ENCODE data around the gene CACNA1E.
"Not testable (repeated sequence)": the region's sequence is repeated elsewhere in the genome, so short reads cannot be mapped to it uniquely, and the experiment has no call there.

Gene CACNA1E

DNA sequence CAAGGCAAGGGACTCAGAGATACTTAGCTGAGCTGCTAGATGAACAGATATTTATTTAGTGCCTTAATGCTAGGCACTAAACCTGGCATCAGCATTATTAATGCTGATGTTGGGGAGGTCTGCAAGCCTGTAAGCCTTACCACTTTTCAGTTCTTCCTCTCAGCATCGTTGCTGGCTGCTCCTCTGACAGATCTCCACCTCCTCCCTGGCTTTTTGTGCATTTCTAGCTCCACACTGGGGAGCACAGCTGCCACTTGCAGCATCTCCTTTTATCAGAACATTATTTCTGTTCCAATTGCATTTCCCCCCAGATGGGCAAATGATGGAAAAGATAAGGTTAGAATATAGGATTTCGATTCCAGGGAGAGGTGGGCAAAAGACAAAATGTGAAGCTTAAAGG, 34.8 kb downstream of the CACNA1E start:
- DNase-seq: no peak

DNA sequence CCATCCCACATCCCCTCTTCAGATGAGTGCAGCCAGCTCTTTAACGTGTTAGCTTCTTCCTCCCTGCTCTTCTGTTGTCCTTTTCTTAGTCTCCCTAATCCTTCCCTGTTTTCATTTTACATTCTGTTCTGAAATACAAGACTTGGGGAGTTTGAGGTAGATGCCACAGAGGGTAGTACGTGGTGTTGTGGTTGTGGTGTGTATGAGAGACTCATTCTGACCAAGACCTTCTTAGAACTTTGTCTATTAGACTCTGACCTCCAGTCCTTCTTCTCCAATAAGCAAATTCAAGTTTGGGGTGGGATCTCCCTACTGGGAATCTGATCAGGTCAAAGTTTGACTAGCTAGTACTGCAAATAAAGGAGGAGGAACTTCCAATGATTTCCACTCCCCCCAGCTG, 39.5 kb downstream of the CACNA1E start:
- no peak for DNase-seq

DNA sequence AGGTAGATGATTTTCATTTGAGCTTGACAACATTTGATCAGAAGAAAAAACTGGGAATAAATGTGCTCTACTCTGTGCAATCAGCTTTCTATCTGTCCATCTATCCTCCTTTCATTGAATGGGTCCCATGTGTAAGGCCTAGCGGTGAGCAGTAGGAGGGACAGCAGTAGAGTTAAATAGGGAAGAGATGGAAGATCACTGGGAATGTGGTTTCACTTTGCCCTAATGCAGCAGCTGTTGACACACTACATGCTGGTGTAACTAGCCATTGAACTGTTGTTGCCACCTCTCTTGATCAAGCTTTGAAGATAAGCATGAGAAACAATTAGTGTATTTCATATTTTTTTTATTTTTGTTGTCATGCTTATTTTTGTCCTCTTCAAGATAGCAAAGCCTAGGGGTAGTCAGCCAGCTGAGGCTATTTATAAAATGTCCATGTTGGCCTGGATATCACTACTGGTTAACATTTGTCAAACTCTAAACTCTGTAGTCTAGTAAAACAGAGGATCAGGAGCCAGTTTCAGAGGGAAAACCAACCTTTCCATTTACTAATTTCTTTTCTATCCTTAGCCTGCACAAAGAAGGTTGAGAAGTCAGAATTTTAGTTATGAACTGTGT, 41.9 kb downstream of the CACNA1E start:
- no peak for DNase-seq

DNA sequence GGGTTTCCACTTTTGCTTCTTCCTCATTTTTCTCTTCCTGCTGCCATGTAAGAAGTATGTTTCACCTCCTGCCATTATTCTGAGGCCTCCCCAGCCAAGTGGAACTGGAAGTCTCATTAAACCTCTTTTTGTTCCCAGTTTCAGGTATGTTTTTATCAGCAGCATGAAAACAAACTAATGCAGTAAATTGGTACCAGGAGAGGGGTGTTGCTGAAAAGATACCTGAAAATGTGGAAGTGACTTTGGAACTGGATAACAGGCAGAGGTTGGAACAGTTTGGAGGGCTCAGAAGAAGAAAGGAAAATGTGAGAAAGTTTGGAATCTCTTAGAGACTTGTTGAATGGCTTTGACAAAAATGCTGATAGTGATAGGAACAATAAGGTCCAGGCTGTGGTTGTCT, 44.9 kb downstream of the CACNA1E start:
- not testable (repeated sequence) for DNase-seq

DNA sequence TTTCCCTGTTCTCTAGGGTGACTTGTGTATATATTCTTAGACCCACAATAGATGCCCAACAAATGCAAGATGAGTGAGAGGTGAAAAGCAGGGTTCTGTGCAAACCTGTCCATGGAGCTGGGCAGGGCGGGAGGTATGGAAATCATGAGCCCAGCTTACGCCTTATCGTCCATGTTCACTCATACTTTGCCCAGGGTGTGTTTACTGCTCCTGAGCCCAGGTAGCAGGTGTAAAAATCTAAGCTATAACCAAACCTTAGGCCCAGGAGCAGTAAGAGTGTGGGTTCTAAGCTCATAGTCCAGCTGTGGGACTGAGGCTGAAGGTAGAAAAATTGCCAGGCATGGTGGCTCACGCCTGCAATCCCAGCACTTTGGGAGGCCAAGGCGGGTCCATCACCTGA, 48.1 kb downstream of the CACNA1E start:
- no peak for DNase-seq

DNA sequence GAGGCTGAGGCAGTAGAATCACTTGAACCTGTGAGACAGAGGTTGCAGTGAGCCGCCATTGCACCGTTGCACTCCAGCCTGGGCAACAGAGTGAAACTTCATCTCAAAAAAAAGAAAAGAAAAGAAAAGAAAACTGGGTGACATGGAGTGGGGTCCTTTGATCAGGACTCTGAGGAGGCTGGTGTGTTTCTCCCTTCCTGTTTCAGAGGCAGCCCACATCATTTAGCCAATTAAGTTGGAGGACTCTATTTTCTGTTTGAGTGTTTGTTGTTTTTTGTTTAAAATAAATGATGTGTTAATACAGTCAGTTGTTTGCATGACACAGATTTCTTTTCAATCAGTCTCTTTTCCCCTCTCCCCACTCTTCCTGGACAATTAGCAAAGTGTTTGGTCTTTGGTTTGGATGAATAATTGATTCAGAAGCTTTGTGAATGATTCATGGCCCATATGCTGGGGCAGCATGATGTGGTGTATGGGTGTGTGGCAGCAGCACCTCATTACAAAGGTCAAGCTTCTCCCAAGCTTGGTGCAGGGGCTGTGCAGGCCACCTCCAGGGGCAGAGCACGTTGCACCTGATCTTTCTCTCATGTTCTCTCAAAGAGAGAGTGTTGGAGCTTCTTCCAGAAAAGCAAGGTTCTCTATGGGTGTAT, 48.8 kb downstream of the CACNA1E start:
- no peak for DNase-seq

DNA sequence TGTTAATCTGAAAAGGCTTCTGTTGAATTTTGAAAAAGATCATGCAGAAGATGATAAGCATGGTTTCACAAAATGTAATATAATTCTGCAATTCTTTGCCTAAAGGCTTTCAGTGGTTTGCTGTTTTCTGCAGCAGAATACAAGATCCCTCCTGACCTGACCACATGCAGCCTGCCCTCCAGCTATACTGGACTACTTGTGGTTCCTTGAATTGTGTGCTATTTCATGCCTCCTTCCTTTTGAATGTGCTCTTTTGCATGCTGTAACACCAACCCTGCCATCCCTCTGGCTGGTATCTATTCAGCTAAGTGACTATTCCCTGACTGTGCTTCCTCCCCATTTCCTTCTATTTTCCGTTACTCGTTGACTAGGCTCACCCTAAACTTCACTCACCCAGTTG, 55.5 kb downstream of the CACNA1E start:
- DNase-seq: no peak

DNA sequence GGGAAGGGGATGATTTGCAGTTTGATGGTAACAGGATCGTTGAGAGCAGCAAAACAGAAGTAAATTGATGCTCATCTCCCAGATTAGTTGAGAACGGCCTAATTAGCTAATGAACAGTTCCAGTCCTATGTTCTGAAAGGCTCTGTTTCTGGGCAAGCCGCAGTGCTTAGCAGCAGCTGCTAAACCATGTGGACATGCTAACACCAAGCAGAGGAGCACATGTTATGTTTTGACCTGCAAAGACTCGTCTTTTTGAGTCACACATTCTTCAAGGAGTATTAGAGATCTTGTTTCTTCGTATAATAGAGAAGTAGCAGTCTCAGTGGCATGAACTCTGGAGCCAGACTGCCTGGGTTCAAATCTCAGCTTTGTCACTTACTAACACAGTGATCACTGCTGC, 58.1 kb downstream of the CACNA1E start:
- no peak for DNase-seq

DNA sequence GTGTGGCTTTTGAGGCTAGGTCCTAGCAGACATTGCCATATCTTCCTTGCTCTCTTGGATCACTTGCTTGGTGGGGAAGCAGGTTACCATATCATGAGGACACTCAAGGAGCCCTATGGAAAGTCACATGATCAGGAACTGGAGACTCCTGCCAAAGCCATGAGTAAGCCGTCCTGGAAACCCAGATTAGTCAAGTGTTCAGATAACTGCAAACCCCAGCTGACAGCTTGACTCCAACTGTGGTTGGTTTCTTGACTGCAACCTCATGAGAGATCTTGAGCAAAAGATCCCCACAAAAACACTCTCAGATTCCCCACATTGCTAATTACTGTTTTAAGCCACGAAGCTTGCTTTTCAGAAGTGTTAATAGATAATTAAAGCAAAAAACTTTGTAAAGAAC, 58.6 kb downstream of the CACNA1E start:
- no peak for DNase-seq

DNA sequence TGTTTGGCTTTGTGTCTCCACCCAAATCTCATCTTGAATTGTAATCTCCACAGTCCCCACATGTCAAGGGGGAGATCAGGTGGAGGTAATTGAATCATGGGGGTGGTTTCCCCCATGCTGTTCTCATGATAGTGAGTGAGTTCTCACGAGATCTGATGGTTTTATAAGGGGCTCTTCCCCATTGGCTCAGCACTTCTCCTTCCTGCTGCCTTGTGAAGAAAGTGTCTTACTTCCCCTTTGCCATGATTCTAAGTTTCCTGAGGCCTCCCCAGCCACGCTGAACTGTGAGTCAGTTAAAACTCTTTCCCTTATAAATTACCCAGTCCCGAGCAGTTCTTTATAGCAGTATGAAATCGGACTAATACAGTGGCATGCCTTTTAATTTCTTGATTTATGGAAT, 59.1 kb downstream of the CACNA1E start:
- not testable (repeated sequence) for DNase-seq

DNA sequence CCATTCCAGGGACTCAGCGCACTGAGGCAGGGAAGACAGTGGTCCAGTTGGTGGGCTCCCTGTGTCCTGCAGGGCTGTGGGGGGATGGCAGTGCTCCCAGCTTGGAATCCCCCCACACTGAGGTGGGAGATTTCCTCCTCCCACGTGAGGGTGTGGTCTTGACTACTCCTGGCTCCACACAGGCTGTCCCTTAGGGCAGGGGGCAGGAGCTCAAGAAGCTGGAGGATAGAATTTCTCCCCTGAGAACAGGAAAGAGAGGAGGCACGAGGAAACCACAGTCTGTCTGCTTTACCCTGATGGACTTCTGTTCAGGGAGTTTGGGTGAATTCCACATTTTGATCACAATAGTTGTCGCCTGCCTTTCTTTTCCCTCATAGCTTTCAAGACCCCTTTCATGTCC, 62.1 kb downstream of the CACNA1E start:
- DNase-seq: no peak

DNA sequence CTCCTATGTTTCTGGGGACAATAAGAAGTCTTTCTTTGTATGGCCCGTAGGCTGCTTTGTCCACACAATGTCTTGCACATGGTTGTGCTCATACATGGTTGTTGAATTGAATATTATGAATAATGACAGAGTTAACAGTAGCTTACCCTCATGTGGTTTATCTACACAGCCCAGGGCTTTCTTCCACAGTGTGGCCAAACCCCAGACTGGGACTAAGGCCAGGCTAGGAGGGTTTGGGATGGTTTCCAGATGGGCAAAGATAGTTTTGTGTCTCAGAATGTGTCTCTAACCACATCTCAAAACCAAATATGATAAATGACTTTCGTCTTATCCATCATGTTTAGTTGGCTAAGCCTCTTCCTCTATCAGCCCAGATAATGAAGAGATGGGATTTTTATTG, 65.2 kb downstream of the CACNA1E start:
- DNase-seq: no peak

DNA sequence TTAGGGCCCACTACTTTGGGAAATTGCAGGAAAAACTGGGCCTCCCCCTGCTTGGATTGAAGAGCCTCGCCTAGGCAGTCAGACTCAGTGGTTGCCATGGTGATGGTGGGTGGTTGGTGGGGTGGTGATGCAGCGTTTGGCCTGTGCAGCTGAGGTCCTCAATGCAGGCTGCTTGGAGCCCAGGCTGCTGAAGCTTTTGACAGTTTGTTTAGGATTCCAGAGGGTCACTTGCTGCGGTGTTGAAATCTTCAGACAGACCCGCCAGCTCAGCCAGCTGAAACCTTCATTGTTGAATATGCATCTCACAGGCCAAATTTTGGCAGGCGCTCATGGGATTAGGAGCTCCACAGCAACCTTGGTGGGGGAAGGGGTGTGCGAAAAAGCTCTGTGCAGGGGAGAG, 67.9 kb downstream of the CACNA1E start:
- peak; percentile 50 to 58 for DNase-seq

DNA sequence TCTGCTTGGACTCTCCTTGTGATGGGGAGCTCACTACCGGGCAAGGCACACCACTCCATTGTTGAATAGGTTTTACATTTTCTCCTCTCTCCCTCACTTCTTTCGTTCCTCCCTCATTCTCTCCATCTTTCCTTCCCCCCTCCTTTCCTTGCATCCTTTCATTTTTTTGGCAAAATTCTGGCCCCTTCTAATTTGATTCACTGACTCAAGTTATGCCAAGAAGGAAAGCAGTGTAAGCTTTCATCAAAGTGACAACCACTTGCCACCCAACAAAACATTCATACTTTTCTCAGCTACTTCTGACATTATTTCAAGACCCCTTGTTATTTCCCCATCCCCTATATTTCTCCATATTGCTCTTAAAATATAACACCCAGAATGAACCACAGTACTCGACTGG, 68.4 kb downstream of the CACNA1E start:
- no peak for DNase-seq

DNA sequence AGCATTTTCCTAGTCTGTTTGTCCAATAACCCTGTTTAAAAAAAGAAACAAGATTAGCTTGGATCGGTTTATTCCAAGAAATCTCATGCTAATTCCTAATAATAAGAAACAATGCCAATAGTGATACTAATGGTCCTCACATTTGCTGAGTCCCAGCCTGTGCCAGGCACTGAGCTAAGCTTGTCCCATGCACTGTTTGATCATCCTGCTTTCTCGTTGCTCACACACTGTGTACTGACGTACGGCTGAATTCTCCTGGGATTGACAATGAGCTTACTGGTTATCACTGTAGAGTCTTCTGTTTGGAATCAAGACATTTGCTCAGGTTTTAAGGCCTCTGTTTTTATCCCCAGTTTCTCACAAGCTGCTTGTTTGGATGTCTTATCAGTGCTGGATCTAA, 71.1 kb downstream of the CACNA1E start:
- no peak for DNase-seq

DNA sequence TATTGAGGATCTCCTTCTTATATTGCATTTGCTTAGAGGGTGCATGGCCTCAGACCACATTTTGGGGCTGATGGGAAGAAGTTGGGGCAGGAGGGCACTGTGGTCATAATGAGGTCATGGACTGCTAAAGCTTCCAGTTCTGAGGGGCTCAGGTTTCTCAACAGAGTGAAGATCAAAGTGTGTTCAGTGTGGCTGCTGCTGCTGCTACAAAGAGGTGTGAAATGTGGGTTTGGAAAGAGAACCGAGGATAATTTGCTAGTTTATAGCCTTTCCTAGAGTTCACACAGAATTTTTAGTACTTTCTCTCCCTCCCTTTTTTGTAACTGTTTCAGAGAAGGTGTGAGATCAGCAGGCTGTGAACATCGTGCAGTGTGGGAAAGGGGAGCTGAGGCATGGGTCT, 73.3 kb downstream of the CACNA1E start:
- peak in 1 of 2 donors; percentile 9 for DNase-seq

DNA sequence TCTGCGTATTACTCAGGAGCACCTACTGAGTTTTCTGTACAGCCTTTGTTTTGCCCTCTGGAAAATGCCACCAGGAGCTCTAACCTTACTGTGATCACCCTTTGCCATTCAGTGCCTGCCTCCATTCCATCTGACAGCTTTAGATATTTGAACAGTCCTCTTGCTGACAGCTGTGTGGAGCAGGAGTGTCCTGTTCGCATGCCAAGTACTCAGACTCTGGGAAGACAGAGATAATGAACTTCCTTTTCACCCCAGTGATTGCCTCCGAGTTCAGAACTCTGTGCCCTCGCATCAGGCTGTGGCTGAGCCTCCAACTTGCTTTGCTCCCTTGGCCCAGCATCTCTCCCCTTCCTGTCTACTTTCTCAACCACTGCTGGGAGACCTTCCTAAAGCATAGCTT, 74.0 kb downstream of the CACNA1E start:
- DNase-seq: no peak

DNA sequence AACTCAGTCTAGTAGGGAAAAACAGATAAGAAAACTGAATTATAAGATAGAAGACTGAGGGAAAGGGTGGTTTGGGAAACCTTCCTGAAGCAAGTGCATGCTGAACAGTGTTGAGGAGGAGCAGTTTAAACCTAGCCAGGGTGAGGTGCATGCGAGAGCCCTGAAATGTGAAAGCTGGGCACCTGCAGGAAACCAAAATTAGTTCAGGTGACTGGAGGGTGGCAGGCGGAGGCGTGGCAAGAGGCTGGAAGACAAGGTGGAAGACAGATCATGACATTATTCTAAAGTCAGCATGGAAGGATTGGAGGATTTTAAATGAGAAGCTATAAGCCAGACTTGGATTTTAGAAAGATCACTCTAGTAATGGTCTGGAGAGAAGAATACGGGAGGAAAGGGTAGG, 75.1 kb downstream of the CACNA1E start:
- DNase-seq: no peak

DNA sequence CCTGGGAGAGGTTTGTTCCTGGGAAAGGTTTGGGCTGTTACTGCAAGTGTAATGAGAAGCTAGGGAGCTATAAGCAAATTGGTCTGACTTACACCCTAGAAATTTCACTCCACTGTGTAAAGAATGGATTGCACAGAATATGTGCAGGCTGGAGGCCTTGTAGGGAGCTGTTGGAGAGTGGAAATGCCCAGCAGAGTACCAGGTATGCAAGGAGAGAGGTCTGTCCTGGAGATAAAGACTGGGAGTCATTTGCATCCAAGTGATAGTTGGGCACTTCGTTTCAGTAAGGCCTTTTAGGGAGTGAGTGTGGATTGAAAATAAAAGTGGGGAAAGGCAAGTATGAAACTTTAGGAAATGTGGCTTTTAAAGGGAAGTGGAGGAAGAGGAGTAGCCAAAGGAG, 75.8 kb downstream of the CACNA1E start:
- no peak for DNase-seq

DNA sequence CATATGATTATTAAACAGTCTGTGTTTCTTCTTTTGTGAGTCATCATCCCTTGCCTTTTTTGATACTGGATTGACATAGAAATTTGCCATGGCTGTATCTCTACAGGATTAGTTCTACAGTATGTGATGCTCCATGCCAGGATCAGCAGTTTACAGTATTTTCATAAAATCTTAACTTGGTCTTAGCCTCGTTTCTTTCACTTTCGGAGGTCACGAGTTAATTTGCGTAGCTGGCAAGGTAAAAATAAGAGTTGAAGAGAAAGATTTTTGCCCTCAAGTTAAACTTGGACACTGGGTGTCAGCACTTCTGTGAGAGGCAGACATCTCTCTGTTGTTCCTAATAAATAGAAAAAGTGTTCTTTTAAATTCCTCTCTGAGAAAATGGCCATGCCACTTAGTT, 79.1 kb downstream of the CACNA1E start:
- DNase-seq: no peak

DNA sequence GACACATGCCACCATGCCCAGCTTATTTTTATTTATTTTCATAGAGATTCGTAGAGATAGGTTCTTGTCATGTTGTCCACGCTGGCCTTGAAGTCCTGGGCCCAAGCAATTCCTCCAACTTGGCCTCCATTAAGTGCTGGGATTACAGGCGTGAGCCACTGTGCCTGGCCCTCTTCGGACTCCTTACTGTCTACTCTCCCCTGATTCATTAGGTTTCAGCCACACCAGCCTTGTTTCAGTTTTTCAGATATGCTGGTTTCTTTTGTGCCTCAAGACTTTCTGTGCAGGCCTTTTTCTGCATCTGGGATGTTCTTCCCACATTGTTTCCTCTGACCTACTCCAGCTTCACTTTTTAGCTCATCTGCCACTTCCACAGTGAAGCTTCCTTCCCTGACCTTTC, 85.4 kb downstream of the CACNA1E start:
- DNase-seq: no peak

DNA sequence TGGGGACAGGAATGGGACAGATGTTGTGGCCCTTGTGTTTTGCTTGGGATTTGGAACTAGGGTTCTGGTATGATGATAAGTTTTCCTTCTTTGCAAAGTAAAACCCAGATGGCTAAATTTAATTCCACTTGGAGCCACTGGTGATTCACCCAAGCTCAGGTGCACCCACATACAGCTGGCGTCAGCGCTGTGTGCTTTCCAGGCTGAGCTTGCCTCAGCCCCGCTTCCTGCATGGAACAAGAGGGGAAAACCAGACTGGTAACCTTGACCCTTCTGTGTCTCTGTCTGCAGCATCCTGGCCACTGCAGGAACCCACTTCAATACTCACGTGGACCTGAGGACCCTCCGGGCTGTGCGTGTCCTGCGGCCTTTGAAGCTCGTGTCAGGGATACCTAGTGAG, 94.2 kb downstream of the CACNA1E start:
- DNase-seq: no peak

DNA sequence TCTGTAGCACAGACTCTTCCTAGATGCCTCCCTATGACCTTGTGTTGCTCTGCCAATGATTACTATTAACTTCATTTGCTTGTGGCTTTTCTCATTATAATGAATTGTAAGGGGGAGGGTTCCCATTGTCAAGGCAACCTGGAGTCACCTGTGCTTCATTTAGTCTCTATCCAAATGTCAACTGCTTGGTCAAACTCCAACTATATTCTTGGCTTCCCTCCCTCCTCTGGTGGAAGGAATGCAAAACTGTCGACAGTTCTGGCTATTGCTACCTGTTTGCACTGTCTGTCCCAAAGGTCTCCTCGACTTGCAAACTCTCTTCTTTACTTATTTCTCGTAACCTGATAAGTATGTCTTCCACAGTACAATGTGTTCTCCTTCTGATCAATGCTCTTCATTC, 100.3 kb downstream of the CACNA1E start:
- no peak for DNase-seq

DNA sequence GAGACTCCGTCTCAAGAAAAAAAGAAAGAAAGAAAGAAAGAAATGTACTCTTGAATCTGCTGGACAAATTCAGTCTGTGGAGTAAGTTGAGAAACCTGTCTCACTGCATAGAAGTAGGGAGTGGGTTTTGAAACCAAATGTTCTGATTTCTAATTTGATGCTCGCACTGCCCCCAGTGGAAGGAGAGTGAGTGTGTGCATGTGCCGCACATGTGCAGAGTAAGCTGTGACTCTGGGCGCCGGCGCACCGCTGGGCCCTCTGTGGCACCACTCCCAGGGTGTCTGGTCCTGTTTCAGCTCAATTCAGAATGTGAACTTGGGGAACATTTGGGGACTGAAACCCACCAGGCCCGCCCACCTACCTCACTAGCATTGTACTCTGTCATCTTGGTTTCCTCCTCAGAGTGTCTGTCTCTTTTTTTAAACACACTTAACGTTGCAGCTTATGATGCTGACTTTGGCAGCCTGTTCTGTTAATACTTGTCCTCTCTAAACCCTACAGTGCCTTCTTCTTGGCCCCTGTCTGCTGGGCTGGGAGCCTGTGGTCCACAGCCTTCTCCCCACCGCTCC, 104.6 kb downstream of the CACNA1E start:
- no peak for DNase-seq

DNA sequence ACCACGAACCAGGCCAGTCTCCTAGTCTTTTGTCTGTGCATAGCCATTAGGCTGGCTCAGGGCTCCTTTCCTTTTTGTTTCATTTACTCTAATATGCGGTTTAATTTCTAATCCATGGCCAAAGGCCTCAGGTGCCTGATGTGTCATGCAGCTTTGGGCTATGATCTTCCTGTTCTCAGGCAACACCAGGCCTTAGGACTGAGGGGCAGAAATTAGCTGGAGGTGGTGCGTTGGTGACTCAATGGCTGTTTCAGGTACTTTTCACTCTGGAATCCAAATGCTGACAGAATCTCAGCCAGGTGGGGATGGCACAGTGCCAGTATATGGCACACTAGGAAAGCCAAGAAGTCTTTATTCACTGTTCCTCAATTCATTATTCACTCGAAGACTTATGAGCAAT, 105.3 kb downstream of the CACNA1E start:
- no peak for DNase-seq

Measured in hippocampal formation (tissue), 2 donors.